Ovary (tissue), 3 donors: Measurements from ENCODE around the gene ANKRD2.

Source experiments
- EP300 ChIP-seq: sonication (generic); formaldehyde crosslinking; IDR thresholded peaks from one replicate; pipeline ENCODE4 v1.6.1; 2017; ENCODE audit warnings: antibody characterized with exemption
- POLR2A ChIP-seq: fragments of 450-650 bp; IDR thresholded peaks from one replicate; pipeline ENCODE4 v1.6.1; 2017; ENCODE audit warnings: antibody characterized with exemption, mild to moderate bottlenecking, moderate library complexity
- TF ChIP-seq, protein P1 (sequence below), 3 donors: fragments of 450-650 bp in 2 of 3; fragments of 200-600 bp in 1 of 3; IDR thresholded peaks; one replicate each; pipeline versions ENCODE4 v1.5.1 to v1.8.0; 2016 to 2022; ENCODE audit warnings: antibody characterized with exemption in 3 of 3, mild to moderate bottlenecking in 1 of 3
- donor health status: DM: no; HTN: no; CAD: no.

DNA sequence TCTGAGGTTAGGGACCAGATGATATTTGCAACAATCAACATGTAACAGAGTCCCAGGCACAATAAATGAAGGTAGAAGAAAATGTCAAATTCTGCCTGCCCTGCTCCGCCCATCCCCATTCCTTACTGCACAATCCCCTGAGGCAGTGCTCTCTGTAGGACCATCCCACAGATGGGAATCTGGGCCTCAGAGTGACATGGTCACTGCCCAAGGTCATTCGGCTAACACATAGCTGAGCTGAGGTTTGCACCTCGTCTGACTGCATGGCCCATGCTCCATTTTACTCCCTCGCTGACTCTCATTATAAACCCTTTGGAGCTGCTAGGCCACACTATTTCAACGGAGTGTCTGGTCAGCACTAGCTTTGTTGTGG, 12.8 kb downstream of the ANKRD2 start:
- TF ChIP-seq, protein P1, sequence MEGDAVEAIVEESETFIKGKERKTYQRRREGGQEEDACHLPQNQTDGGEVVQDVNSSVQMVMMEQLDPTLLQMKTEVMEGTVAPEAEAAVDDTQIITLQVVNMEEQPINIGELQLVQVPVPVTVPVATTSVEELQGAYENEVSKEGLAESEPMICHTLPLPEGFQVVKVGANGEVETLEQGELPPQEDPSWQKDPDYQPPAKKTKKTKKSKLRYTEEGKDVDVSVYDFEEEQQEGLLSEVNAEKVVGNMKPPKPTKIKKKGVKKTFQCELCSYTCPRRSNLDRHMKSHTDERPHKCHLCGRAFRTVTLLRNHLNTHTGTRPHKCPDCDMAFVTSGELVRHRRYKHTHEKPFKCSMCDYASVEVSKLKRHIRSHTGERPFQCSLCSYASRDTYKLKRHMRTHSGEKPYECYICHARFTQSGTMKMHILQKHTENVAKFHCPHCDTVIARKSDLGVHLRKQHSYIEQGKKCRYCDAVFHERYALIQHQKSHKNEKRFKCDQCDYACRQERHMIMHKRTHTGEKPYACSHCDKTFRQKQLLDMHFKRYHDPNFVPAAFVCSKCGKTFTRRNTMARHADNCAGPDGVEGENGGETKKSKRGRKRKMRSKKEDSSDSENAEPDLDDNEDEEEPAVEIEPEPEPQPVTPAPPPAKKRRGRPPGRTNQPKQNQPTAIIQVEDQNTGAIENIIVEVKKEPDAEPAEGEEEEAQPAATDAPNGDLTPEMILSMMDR (IDR thresholded peaks at IDR 0.05) = no peak
- TF ChIP-seq POLR2A (no peak), EP300 (no peak)
